Measurements from ENCODE around the gene NKX2-2.

GRCh38 chr20:21513881-21514540, at the start of gene NKX2-2:
- TF ChIP-seq EZH2 (IDR thresholded peaks at IDR 0.05; ENCODE audit: borderline replicate concordance, low read depth, low read length, severe bottlenecking): no peak
- TF ChIP-seq, protein P1, sequence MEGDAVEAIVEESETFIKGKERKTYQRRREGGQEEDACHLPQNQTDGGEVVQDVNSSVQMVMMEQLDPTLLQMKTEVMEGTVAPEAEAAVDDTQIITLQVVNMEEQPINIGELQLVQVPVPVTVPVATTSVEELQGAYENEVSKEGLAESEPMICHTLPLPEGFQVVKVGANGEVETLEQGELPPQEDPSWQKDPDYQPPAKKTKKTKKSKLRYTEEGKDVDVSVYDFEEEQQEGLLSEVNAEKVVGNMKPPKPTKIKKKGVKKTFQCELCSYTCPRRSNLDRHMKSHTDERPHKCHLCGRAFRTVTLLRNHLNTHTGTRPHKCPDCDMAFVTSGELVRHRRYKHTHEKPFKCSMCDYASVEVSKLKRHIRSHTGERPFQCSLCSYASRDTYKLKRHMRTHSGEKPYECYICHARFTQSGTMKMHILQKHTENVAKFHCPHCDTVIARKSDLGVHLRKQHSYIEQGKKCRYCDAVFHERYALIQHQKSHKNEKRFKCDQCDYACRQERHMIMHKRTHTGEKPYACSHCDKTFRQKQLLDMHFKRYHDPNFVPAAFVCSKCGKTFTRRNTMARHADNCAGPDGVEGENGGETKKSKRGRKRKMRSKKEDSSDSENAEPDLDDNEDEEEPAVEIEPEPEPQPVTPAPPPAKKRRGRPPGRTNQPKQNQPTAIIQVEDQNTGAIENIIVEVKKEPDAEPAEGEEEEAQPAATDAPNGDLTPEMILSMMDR (IDR thresholded peaks at IDR 0.05; ENCODE audit: borderline replicate concordance, extremely low read depth, low read length, poor library complexity, severe bottlenecking): no peak

Data from DND-41 (cell line).